ENCODE measurements around the gene CENPX. TPM values are rescaled to one million over a fixed set of nuclear protein-coding genes. Genes with fewer than 3 reads are reported as not detected.

Gene CENPX
- total RNA-seq, 1 donor from 2014 or later, result 66.2 TPM

GRCh38 chr17:82033359-82034085 lies 10.8 kb upstream of the CENPX start:
- Mint-ChIP-seq H3K27me3 (peaks cover 8% of the 10 kb centered on the region), H3K9me3 (ENCODE audit: low read depth) (no peaks in the 10 kb centered on the region), H3K4me3 (ENCODE audit: low read depth) (no peak overlapping the region), H3K4me1 (ENCODE audit: low read depth) (peaks cover 4% of the 10 kb centered on the region), H3K36me3 (ENCODE audit: insufficient read depth) (peaks cover 9% of the 10 kb centered on the region), H3K27ac (no peak overlapping the region)
- no peak for DNase-seq (ENCODE audit: low spot score, unreplicated experiment)
- TF ChIP-seq CTCF (IDR thresholded peaks at IDR 0.05; ENCODE audit: unreplicated experiment), result no peak

GRCh38 chr17:82031885-82032627 lies 9.4 kb upstream of the CENPX start:
- H3K36me3 Mint-ChIP-seq (ENCODE audit: insufficient read depth), result peaks cover 13% of the 10 kb centered on the region
- H3K27me3 Mint-ChIP-seq, result peaks cover 8% of the 10 kb centered on the region
- no peak for TF ChIP-seq CTCF (IDR thresholded peaks at IDR 0.05; ENCODE audit: unreplicated experiment)
- H3K9me3 Mint-ChIP-seq (ENCODE audit: low read depth), result no peaks in the 10 kb centered on the region
- H3K4me3 Mint-ChIP-seq (ENCODE audit: low read depth), result peak overlapping the region; percentile 62
- peaks cover 3% of the 10 kb centered on the region for H3K4me1 Mint-ChIP-seq (ENCODE audit: low read depth)
- DNase-seq (ENCODE audit: low spot score, unreplicated experiment), result no peak
- no peak overlapping the region for H3K27ac Mint-ChIP-seq

- peak within 1 kb of the TSS; percentile 52 for H3K27ac Mint-ChIP-seq
- peaks cover 14% of the 10 kb centered on the region for H3K36me3 Mint-ChIP-seq (ENCODE audit: insufficient read depth)
- peak within 1 kb of the TSS; percentile 73 for H3K4me3 Mint-ChIP-seq (ENCODE audit: low read depth)
- DNase-seq (ENCODE audit: low spot score, unreplicated experiment), result no peak
- peaks cover 8% of the 10 kb centered on the region for H3K27me3 Mint-ChIP-seq
- TF ChIP-seq CTCF (IDR thresholded peaks at IDR 0.05; ENCODE audit: unreplicated experiment), result no peak
- H3K9me3 Mint-ChIP-seq (ENCODE audit: low read depth), result no peaks in the 10 kb centered on the region
- peaks cover 1% of the 10 kb centered on the region for H3K4me1 Mint-ChIP-seq (ENCODE audit: low read depth)
Observed at GRCh38 chr17:82031303-82031884, 8.7 kb upstream of the CENPX start, which contains the start of gene RAC3. RAC3 (plus strand) TSS chr17:82031678; CDS start chr17:82031762, 84 bp downstream.

- peaks cover 1% of the 10 kb centered on the region for H3K4me1 Mint-ChIP-seq (ENCODE audit: low read depth)
- peak; percentile 84 for TF ChIP-seq CTCF (IDR thresholded peaks at IDR 0.05; ENCODE audit: unreplicated experiment)
- peak; percentile 85 for DNase-seq (ENCODE audit: low spot score, unreplicated experiment)
- peaks cover 8% of the 10 kb centered on the region for H3K27me3 Mint-ChIP-seq
- H3K4me3 Mint-ChIP-seq (ENCODE audit: low read depth), result peak overlapping the region; percentile 73
- peaks cover 15% of the 10 kb centered on the region for H3K36me3 Mint-ChIP-seq (ENCODE audit: insufficient read depth)
- no peaks in the 10 kb centered on the region for H3K9me3 Mint-ChIP-seq (ENCODE audit: low read depth)
- H3K27ac Mint-ChIP-seq, result peak overlapping the region; percentile 52
Observed at GRCh38 chr17:82030470-82031302, 8.0 kb upstream of the CENPX start.
